Suprapubic skin (tissue), 4 donors: ENCODE results near the gene EVA1A. TPM values are rescaled to one million over a fixed set of nuclear protein-coding genes. Genes with fewer than 3 reads are reported as not detected.
"Not testable (repeated sequence)": the region's sequence is repeated elsewhere in the genome, so short reads cannot be mapped to it uniquely, and the experiment has no call there.

Source experiments
- DNase-seq, 2 donors: peaks; one replicate each; pipeline ENCODE4 v3.0.0-alpha.2; 2019; ENCODE audit warnings: low spot score in 2 of 2
- H3K27ac ChIP-seq: fragments of 200-600 bp; sonication (generic); one replicate; pipeline ENCODE4 v1.5.1; 2019
- H3K27me3 ChIP-seq: fragments of 200-600 bp; sonication (generic); one replicate; pipeline ENCODE4 v1.5.1; 2019
- H3K36me3 ChIP-seq: fragments of 200-600 bp; sonication (generic); one replicate; pipeline ENCODE4 v1.5.1; 2019
- H3K4me1 ChIP-seq: fragments of 200-600 bp; sonication (generic); one replicate; pipeline ENCODE4 v1.5.1; 2019
- H3K4me3 ChIP-seq: fragments of 200-600 bp; sonication (generic); one replicate; pipeline ENCODE4 v1.5.1; 2019; ENCODE audit warnings: mild to moderate bottlenecking
- H3K9me3 ChIP-seq: fragments of 200-600 bp; sonication (generic); one replicate; pipeline ENCODE4 v1.5.1; 2019
- EP300 ChIP-seq: sonication (generic); formaldehyde crosslinking; IDR thresholded peaks from one replicate; pipeline ENCODE4 v1.6.1; 2017; ENCODE audit warnings: antibody characterized with exemption
- POLR2A ChIP-seq, 2 donors: fragments of 450-650 bp; IDR thresholded peaks; one replicate each; pipeline ENCODE4 v1.6.1; 2017; ENCODE audit warnings: antibody characterized with exemption in 2 of 2, mild to moderate bottlenecking in 2 of 2, moderate library complexity in 2 of 2
- POLR2AphosphoS5 ChIP-seq, 3 donors: sonication (generic); formaldehyde crosslinking; IDR thresholded peaks; one replicate each; pipeline ENCODE4 v1.6.1; 2017; ENCODE audit warnings: antibody characterized with exemption in 3 of 3
- WGBS: methylation state at CpG from one replicate; pipeline ENCODE4 v1.1.5; 2018; 5-methylcytosine and 5-hydroxymethylcytosine counted together
- total RNA-seq, 4 donors: library from RNA; depleted of rRNA; stranded (reverse); fragments of >200 nt; gene quantifications; one replicate each; pipeline ENCODE4 v1.1.0, GENCODE V29; 2016
- TF ChIP-seq, protein P1 (sequence below), 2 donors: fragments of 200-600 bp in 1 of 2; fragments of 450-650 bp in 1 of 2; sonication (generic) in 1 of 2; IDR thresholded peaks; one replicate each; pipeline ENCODE4 v1.5.1; 2016 to 2019; ENCODE audit warnings: antibody characterized with exemption in 2 of 2, mild to moderate bottlenecking in 1 of 2, moderate library complexity in 1 of 2

EVA1A gene
- total RNA-seq, 4 donors from 2014 or later = 5.7 to 11.4 (median 7.9) TPM

DNA sequence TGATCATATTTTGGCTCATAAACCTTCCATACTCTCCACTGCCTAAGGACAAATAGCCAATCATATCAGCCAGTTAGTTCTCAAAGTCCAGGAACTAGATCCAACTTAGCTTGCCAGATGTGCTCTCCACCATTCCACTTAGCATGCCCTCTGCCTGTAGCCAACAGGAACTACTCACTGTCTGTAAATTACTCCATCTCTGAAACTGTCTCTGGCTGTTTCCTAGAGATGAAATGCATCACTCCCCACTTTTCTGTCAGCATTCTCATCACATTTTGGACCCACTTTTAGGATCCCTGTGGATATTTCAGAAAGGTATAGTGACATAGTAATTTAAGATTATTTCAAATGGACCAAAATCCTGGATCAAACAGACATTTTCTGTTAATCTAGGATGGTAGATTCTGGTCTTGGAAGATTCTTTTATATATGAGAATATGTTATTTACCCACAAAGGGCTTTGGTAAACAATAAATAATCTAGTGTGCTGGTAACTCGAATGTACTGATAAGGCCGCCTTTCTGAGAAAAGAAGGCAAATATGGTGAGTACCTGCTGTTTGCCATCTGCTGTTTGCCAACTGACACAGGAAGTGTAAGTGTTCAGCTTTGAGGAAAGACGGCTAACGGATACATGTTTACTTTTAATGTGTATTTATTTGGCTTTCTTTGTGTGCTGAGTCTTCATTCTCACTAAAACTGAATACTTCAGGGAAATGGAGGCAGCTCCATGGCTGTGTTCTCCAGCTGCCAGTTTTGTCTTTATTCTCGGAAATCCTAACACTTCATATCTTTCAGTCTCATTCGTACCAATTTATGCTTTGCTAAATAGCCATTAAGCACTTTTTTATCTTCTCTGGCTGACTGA is 79.5 kb downstream of the EVA1A start:
- WGBS = 77% methylated on average over 6 of the region's 6 CpGs

DNA sequence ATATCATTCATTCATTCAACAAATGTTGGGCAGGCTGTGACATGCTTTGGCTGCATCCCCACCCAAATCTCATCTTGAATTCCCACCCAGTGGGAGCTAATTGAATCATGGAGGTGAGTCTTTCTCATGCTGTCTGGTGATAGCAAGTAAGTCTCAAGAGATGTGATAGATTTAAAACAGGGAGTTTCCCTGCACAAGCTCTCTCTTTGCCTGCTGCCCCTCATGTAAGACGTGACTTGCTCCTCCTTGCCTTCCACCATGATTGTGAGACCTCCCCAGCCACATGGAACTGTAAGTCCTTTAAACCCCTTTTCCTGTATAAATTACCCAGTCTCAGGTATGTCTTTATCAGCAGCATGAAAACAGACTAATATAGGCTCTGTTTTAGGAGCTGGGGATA is 83.0 kb downstream of the EVA1A start:
- not testable (repeated sequence) for H3K36me3 ChIP-seq, DNase-seq, H3K27me3 ChIP-seq, H3K9me3 ChIP-seq, H3K4me3 ChIP-seq, H3K27ac ChIP-seq, H3K4me1 ChIP-seq
- WGBS = 96% methylated on average over 1 of the region's 1 CpG

More for the DNA sequence above, 79.5 kb downstream of the EVA1A start:
- no peak for TF ChIP-seq POLR2AphosphoS5 (IDR thresholded peaks at IDR 0.05)
- TF ChIP-seq, protein P1, sequence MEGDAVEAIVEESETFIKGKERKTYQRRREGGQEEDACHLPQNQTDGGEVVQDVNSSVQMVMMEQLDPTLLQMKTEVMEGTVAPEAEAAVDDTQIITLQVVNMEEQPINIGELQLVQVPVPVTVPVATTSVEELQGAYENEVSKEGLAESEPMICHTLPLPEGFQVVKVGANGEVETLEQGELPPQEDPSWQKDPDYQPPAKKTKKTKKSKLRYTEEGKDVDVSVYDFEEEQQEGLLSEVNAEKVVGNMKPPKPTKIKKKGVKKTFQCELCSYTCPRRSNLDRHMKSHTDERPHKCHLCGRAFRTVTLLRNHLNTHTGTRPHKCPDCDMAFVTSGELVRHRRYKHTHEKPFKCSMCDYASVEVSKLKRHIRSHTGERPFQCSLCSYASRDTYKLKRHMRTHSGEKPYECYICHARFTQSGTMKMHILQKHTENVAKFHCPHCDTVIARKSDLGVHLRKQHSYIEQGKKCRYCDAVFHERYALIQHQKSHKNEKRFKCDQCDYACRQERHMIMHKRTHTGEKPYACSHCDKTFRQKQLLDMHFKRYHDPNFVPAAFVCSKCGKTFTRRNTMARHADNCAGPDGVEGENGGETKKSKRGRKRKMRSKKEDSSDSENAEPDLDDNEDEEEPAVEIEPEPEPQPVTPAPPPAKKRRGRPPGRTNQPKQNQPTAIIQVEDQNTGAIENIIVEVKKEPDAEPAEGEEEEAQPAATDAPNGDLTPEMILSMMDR (IDR thresholded peaks at IDR 0.05) = no peak
- TF ChIP-seq POLR2A (IDR thresholded peaks at IDR 0.05) = no peak
- Histone ChIP-seq H3K27ac (no peak overlapping the region), H3K4me1 (no peaks in the 10 kb centered on the region), H3K36me3 (no peaks in the 10 kb centered on the region), H3K9me3 (no peaks in the 10 kb centered on the region), H3K27me3 (no peaks in the 10 kb centered on the region), H3K4me3 (no peak overlapping the region)
- no peak for DNase-seq

GRCh38 chr2:75476761-75477160 is 84.0 kb downstream of the EVA1A start:
- no peak for DNase-seq
- TF ChIP-seq POLR2A (IDR thresholded peaks at IDR 0.05) (no peak), POLR2AphosphoS5 (IDR thresholded peaks at IDR 0.05) (no peak), EP300 (no peak)
- TF ChIP-seq, protein P1 (IDR thresholded peaks at IDR 0.05) = no peak
- WGBS = 25% methylated on average over 2 of the region's 2 CpGs
- H3K4me3 ChIP-seq = no peak overlapping the region
- H3K27me3 ChIP-seq = peaks cover 2% of the 10 kb centered on the region
- no peak overlapping the region for H3K27ac ChIP-seq
- no peaks in the 10 kb centered on the region for H3K4me1 ChIP-seq
- no peaks in the 10 kb centered on the region for H3K36me3 ChIP-seq
- no peaks in the 10 kb centered on the region for H3K9me3 ChIP-seq

DNA sequence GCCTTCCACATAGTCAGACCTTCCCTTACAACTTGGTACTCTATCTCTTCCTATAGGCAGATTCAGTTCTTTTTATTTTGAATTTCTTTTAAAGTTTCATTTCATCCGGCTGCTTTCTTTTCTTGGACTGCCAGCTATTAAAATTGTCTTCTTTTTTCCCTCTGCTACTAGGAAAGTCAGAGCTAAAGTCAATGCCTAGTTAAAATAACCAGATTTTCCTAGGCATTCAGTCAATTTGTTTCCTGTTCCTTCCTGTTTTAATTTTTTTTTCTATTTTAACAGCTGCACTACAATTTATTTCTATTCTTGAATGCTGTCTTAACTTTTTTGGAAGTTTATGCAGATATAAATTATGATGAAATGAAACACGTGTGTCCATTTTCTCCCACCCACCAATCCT is 84.8 kb downstream of the EVA1A start:
- no peak for TF ChIP-seq POLR2AphosphoS5 (IDR thresholded peaks at IDR 0.05)
- TF ChIP-seq, protein P1 (IDR thresholded peaks at IDR 0.05) = no peak
- no peak for TF ChIP-seq EP300
- TF ChIP-seq POLR2A (IDR thresholded peaks at IDR 0.05) = no peak
- no peaks in the 10 kb centered on the region for H3K4me1 ChIP-seq
- H3K4me3 ChIP-seq = no peak overlapping the region
- no peaks in the 10 kb centered on the region for H3K36me3 ChIP-seq
- no peak overlapping the region for H3K27ac ChIP-seq
- H3K27me3 ChIP-seq = peaks cover 4% of the 10 kb centered on the region
- 49% methylated on average over 2 of the region's 2 CpGs for WGBS
- DNase-seq = no peak
- H3K9me3 ChIP-seq = no peaks in the 10 kb centered on the region

DNA sequence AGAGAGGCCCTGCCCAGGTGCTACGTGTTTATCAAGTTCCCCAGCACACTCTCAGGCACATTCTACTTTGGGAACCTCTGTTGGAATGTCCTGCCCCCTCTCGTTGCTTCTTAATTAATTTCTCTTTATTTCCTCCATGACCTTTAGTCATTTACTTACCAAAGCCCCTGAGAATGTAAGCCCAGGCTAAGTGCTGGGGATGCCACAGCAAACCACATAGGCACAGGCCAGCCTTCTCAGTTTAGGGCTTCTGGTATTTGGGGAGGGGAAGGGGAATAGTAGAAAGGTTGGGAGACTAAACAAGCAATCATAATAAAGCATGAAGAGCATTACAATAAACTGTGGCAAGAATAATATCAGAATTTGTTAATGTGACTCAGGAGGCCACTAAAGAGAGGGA is 85.7 kb downstream of the EVA1A start:
- TF ChIP-seq POLR2A (IDR thresholded peaks at IDR 0.05) (no peak), POLR2AphosphoS5 (IDR thresholded peaks at IDR 0.05) (no peak), EP300 (no peak)
- TF ChIP-seq, protein P1 (IDR thresholded peaks at IDR 0.05) = no peak
- Histone ChIP-seq H3K4me3 (no peak overlapping the region), H3K9me3 (no peaks in the 10 kb centered on the region), H3K27ac (no peak overlapping the region), H3K27me3 (peaks cover 4% of the 10 kb centered on the region), H3K4me1 (no peaks in the 10 kb centered on the region), H3K36me3 (no peaks in the 10 kb centered on the region)
- no peak for DNase-seq
- 72% methylated on average over 2 of the region's 2 CpGs for WGBS
